HepG2 (cell line): ENCODE results near the gene MLANA. TPM values are rescaled to one million over a fixed set of nuclear protein-coding genes. Genes with fewer than 3 reads are reported as not detected.

Experiments
- BRCA1 ChIP-seq: sonication (generic); formaldehyde crosslinking; IDR thresholded peaks from 2 replicates; pipeline ENCODE4 v1.4.0; 2020; ENCODE audit warnings: missing genetic modification reagents
- GLI4 ChIP-seq: sonication (generic); formaldehyde crosslinking; IDR thresholded peaks from 2 replicates; pipeline ENCODE4 v1.5.1; 2020; ENCODE audit warnings: missing genetic modification reagents, mild to moderate bottlenecking, moderate library complexity, borderline replicate concordance
- HINFP ChIP-seq: sonication (generic); formaldehyde crosslinking; IDR thresholded peaks from 2 replicates; pipeline ENCODE4 v1.4.0; 2020; ENCODE audit warnings: low read depth, mild to moderate bottlenecking, missing genetic modification reagents
- HNRNPLL ChIP-seq: fragments of 200-400 bp; formaldehyde crosslinking; IDR thresholded peaks from 2 replicates; pipeline ENCODE4 v1.6.1; 2017; ENCODE audit warnings: mild to moderate bottlenecking, low read depth, low read length; ENCODE audit not compliant: poor library complexity, severe bottlenecking
- NR1H2 ChIP-seq: sonication (generic); formaldehyde crosslinking; IDR thresholded peaks from 2 replicates; pipeline ENCODE4 v1.8.1; 2022; ENCODE audit warnings: low read depth, missing genetic modification reagents, borderline replicate concordance
- NRL ChIP-seq: sonication (generic); formaldehyde crosslinking; IDR thresholded peaks from 2 replicates; pipeline ENCODE4 v1.5.0; 2020; ENCODE audit warnings: missing genetic modification reagents, mild to moderate bottlenecking, moderate library complexity, borderline replicate concordance
- SYNCRIP ChIP-seq: fragments of 200-400 bp; formaldehyde crosslinking; IDR thresholded peaks from 2 replicates; pipeline ENCODE4 v1.6.1; 2018; ENCODE audit warnings: mild to moderate bottlenecking, low read depth, low read length; ENCODE audit not compliant: insufficient read depth
- TFE3 ChIP-seq: IDR thresholded peaks from 2 replicates; pipeline ENCODE4 v1.6.1; 2016
- TMF1 ChIP-seq: sonication (generic); formaldehyde crosslinking; IDR thresholded peaks from 2 replicates; pipeline ENCODE4 v1.8.1; 2022; ENCODE audit warnings: low read depth, missing genetic modification reagents
- XBP1 ChIP-seq: sonication (generic); formaldehyde crosslinking; IDR thresholded peaks from 2 replicates; pipeline ENCODE4 v1.5.0; 2020; ENCODE audit warnings: missing genetic modification reagents
- ZMYM3 ChIP-seq: sonication (generic); formaldehyde crosslinking; IDR thresholded peaks from 2 replicates; pipeline ENCODE4 v1.5.1; 2020; ENCODE audit warnings: mild to moderate bottlenecking, missing genetic modification reagents
- ZNF253 ChIP-seq: sonication (generic); formaldehyde crosslinking; IDR thresholded peaks from 2 replicates; pipeline ENCODE4 v1.8.0; 2022; ENCODE audit warnings: mild to moderate bottlenecking, missing genetic modification reagents, borderline replicate concordance
- ZNF260 ChIP-seq: sonication (generic); formaldehyde crosslinking; IDR thresholded peaks from 2 replicates; pipeline ENCODE4 v1.4.0; 2020; ENCODE audit warnings: missing genetic modification reagents, low read depth, mild to moderate bottlenecking, borderline replicate concordance
- ZNF564 ChIP-seq: sonication (generic); formaldehyde crosslinking; IDR thresholded peaks from 2 replicates; pipeline ENCODE4 v1.8.1; 2023; ENCODE audit warnings: mild to moderate bottlenecking, missing genetic modification reagents
- ZNF570 ChIP-seq: sonication (generic); formaldehyde crosslinking; IDR thresholded peaks from 2 replicates; pipeline ENCODE4 v1.4.0; 2020; ENCODE audit warnings: mild to moderate bottlenecking, missing genetic modification reagents, borderline replicate concordance
- ZNF580 ChIP-seq: IDR thresholded peaks from 2 replicates; pipeline ENCODE4 v1.6.1; 2016; ENCODE audit warnings: low read depth, borderline replicate concordance
- ZNF660 ChIP-seq: sonication (generic); formaldehyde crosslinking; IDR thresholded peaks from 2 replicates; pipeline ENCODE4 v1.5.1; 2020; ENCODE audit warnings: mild to moderate bottlenecking, low read depth, missing genetic modification reagents, borderline replicate concordance
- ZNF766 ChIP-seq: sonication (generic); formaldehyde crosslinking; IDR thresholded peaks from 2 replicates; pipeline ENCODE4 v1.5.0; 2020; ENCODE audit warnings: missing genetic modification reagents, borderline replicate concordance
- ZNF768 ChIP-seq: sonication (generic); formaldehyde crosslinking; IDR thresholded peaks from 2 replicates; pipeline ENCODE4 v1.4.0; 2020; ENCODE audit warnings: missing genetic modification reagents
- polyA plus RNA-seq, 8 experiments: library from polyadenylated mRNA; depleted of rRNA in 3 of 8; stranded (reverse) in 7 of 8; unstranded in 1 of 8; fragments of >200 nt; fragmentation: Illumina TruSeq in 4 of 8; extraction: Trizol in 4 of 8; gene quantifications; 2 replicates each; pipeline versions ENCODE4 v1.2.1 to v1.2.3, GENCODE V29; 2011 to 2016; ENCODE audit warnings: low read depth in 4 of 8, missing spikeins in 1 of 8, mixed read lengths in 1 of 8; ENCODE audit not compliant: insufficient read depth in 1 of 8
- total RNA-seq, 5 experiments: library from RNA; depleted of rRNA; stranded (reverse); fragments of >200 nt; fragmentation: Illumina TruSeq; extraction: Trizol; gene quantifications; 2 replicates each; pipeline ENCODE4 v1.2.3, GENCODE V29; 2016; ENCODE audit warnings: low read depth in 1 of 5
- TF ChIP-seq, protein P1 (sequence below): sonication (generic); formaldehyde crosslinking; IDR thresholded peaks from 2 replicates; pipeline ENCODE4 v1.4.0; 2020; ENCODE audit warnings: mild to moderate bottlenecking, missing genetic modification reagents

Gene MLANA
- total and polyA plus RNA-seq, 2 of the 13 experiments (the other 11 are each of a cell fraction or from before 2014, with no cell fraction given) = 0.11 to 0.18 TPM

DNA sequence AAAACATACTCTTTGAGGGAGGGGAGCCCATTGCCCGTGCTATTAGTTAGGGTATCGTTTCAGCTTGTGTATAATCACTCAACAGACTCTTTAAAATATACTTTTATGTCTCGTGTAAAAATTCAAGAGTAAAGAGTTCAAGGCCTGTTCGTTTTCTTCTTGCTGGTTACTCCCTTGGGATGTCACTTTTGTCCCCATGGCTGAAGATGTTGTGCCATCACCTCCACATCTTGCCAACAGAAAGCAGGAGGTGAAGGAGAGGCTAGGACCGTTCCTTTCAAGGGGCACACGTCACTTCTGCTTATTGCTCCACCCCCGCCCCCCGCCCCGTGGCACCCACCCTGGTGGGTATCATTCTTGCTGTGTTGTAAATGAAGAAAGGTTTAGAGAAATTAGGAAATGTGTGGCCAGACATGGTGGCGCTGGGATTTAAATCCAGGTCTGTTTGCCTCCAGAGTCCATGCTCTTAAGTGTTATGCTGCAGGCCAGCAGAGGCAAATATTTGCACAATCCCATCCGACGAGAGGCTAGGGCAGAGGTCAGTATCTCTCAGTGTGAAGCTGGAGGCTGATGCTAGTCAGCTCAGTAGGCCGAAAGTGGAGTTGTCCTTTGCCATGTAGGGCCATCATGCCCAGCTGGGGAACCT, 3.0 kb downstream of the MLANA start (continued):
- TF ChIP-seq, protein P1, sequence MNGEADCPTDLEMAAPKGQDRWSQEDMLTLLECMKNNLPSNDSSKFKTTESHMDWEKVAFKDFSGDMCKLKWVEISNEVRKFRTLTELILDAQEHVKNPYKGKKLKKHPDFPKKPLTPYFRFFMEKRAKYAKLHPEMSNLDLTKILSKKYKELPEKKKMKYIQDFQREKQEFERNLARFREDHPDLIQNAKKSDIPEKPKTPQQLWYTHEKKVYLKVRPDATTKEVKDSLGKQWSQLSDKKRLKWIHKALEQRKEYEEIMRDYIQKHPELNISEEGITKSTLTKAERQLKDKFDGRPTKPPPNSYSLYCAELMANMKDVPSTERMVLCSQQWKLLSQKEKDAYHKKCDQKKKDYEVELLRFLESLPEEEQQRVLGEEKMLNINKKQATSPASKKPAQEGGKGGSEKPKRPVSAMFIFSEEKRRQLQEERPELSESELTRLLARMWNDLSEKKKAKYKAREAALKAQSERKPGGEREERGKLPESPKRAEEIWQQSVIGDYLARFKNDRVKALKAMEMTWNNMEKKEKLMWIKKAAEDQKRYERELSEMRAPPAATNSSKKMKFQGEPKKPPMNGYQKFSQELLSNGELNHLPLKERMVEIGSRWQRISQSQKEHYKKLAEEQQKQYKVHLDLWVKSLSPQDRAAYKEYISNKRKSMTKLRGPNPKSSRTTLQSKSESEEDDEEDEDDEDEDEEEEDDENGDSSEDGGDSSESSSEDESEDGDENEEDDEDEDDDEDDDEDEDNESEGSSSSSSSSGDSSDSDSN (CRISPR knock-in tag) = peak; percentile 18; the same call in 1 of the 2 replicates
- TF ChIP-seq ZNF766 (CRISPR knock-in tag) = no peak
- no peak for TF ChIP-seq XBP1 (CRISPR knock-in tag)
- no peak for TF ChIP-seq BRCA1 (CRISPR knock-in tag)
- TF ChIP-seq HINFP (CRISPR knock-in tag) = peak; percentile 45; the same call in 1 of the 2 replicates
- TF ChIP-seq ZNF570 = no peak
- TF ChIP-seq TMF1 (CRISPR knock-in tag) = peak; percentile 12; the same call in 1 of the 2 replicates
- TF ChIP-seq ZNF260 (CRISPR knock-in tag) = no peak
- no peak for TF ChIP-seq ZNF768
- peak; percentile 64; the same call in 1 of the 2 replicates for TF ChIP-seq ZNF564 (CRISPR knock-in tag)
- no peak for TF ChIP-seq ZNF253 (CRISPR knock-in tag)
- TF ChIP-seq NR1H2 (CRISPR knock-in tag) = no peak
- no peak for TF ChIP-seq NRL
- peak; percentile 42; the same call in 1 of the 2 replicates for TF ChIP-seq ZMYM3
- no peak for TF ChIP-seq ZNF580 (CRISPR knock-in tag)
- TF ChIP-seq SYNCRIP = no peak
- TF ChIP-seq ZNF660 (CRISPR knock-in tag) = no peak
- no peak for TF ChIP-seq HNRNPLL
- TF ChIP-seq GLI4 = no peak
- no peak for TF ChIP-seq TFE3 (CRISPR knock-in tag)
